Measurements from ENCODE around the gene C20orf173.

GRCh38 chr20:35503841-35504561 lies 25.5 kb downstream of the C20orf173 start:
- TF ChIP-seq EZH2 (IDR thresholded peaks at IDR 0.05; ENCODE audit: insufficient read depth, poor library complexity, severe bottlenecking) (no peak), EZH2phosphoT487 (IDR thresholded peaks at IDR 0.05; ENCODE audit: insufficient read depth, low read depth) (no peak)
